GM18517 (cell line): ENCODE results near the gene DSG2.
"Not testable (repeated sequence)": the region's sequence is repeated elsewhere in the genome, so short reads cannot be mapped to it uniquely, and the experiment has no call there.

ENCODE experiments used
- ATAC-seq: cut with Tn5 transposase; IDR thresholded peaks from one replicate; pipeline ENCODE4 v1.9.1; 2021; ENCODE audit warnings: mild to moderate bottlenecking, moderate library complexity; ENCODE audit not compliant: unreplicated experiment

DSG2 gene

DNA sequence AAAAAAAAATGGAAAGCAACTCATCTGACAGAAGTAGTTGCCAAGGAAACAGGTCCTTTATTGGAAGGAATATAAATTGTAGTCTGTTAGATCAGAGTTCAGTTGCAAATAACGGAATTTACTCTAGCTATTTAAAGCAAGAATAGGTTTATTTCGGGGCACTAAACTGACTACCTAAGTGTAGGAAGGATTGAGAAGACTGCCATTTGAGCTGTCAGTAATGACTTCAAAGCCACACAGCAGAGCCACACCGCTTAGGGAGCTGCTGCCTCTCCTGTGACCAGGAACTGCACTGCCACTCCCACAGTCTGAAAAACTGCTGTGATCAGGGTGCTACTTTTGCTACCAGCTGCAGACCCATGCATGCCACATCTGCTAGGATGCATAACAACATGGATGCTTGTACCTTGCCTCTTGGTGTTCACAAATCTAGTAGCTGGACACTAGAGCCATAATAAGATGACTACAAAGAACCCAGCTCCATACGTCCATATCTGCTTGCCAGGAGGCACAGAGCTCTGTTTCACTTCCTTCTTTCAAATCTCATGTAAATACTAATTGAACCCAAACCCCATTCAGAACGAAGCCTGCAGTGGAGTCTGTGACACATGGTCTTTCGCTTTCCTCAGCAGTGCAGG, 2.2 kb downstream of the DSG2 start:
- ATAC-seq = peak; percentile 96

DNA sequence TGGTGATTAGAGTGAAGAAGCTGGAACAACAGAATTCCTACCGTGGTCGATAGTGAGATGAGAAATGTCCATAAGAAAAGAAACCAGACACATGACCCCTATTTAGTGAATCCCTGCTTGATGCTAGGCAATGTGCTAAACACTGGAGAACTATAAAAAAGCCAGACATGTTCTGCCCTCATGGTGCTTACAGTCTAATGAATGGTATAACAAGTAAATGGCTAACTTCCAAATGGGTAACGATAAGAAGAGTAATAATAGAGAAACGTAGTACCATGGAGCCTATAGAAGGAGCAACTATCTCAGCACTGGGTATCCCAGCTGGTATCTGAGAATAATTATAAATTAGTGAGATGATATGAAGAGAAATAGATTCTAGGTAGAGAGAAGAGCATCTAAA, 5.0 kb downstream of the DSG2 start:
- ATAC-seq = no peak

DNA sequence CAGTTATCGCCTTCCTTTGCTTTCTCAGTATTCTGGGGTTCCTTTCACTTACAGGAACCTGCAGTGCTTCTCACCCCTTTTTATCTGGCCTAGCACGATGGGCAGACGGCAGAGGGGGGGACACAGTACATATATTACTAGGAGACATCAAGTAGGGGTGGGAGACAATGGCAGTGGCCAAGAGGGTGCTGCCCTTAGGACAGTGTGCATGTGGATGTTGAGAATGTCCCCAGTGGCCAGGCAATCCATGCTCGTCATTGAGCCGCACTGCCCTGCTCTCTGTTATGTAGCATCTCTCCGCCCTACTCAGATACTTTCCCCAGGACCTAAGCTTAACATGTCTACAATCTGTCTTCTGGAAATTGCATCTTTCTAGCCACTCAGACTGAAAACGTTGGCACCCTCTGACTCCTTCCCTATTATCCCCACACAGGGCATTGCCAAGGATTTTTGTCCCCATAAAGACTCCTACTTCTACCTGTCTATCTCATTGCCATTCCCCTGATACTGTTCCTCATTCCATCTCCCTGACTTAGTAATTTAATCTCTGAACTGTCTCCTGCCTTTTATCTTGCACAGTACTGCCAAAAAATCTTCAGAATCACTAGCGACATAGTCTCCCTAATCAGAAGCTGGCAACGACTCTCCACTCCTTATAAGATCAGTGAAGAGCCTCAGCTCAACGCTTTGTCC, 6.6 kb downstream of the DSG2 start:
- no peak for ATAC-seq

DNA sequence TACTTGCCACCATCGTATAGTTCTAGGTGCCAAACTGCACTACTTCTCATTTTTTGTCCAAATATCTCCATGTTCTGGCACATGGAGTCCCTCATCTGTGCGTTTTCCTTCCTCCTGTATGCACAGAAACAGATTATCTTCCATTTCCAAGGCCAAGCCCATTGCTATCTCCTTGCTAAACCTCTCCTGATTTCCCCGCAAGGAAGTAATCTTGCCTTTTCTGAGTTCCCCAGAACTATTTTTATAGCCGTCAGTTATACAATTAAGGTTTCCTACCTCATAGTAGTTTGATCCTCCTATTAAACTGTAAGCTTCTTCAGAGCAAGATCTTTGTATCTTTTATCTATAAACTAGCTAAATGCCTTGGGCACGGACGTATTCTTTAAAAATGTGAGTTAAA, 7.2 kb downstream of the DSG2 start:
- ATAC-seq = no peak

DNA sequence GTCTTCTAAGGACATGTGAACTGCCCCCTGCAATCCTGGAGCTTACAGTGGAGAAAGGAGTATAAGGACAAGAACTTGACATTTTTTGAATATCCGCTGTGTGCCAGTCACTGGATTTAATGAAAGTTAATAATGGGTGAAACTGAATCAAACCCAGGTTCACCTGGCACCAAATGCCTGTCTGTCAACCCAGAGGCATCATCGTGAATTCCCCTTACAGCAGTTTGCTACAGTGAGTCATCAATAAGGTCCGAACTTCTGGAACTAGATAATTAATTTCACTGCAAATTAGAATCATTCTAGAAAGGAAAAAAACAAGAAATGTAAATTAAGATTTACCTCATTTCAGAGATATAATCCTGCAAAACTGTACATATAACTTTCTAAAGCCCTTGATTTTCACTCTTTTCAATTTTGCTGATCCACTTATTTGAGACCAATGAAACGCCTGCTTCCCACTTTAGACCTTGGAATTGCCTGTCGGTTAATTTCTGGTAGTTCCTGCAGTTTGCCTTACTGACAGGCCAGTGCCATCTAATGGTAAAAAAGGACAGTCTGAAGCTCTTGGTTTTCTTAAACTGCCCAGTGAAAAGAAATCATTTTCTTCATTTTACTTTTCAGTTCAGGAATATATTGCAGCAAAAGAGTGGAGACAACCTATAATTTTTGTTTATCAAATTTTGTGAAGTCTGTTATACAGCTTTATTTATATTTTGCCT, 8.2 kb downstream of the DSG2 start:
- ATAC-seq = no peak

DNA sequence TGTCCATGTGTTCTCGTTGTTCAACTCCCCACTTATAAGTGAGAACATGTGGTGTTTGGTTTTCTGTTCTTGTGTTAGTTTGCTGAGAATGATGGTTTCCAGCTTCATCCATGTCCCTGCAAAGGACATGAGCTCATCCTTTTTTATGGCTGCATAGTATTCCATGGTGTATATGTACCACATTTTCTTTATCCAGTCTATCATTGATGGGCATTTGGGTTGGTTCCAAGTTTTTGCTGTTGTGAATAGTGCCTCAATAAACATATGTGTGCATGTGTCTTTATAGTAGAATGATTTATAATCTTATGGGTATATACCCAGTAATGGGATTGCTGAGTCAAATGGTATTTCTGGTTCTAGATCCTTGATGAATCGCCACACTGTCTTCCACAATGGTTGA, 9.1 kb downstream of the DSG2 start:
- ATAC-seq = not testable (repeated sequence)

DNA sequence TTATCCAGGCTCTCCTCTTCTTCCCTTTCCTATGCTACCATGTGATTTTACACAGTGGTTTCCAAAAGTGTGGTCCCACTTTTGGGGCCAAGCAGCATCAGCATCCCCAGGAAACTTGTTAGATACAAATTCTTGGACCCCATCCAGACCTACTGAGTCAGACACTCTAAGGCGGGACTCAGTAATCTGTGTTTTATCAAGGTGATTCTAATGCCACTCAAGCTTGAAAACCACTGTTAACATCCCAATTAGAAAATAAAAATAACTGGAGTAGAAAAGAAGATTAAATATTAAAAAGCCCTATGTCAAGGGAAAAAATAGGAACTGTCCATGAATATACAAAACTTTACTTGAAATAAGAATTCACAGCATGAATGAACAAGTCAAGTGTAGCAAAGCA, 10.8 kb downstream of the DSG2 start:
- no peak for ATAC-seq

DNA sequence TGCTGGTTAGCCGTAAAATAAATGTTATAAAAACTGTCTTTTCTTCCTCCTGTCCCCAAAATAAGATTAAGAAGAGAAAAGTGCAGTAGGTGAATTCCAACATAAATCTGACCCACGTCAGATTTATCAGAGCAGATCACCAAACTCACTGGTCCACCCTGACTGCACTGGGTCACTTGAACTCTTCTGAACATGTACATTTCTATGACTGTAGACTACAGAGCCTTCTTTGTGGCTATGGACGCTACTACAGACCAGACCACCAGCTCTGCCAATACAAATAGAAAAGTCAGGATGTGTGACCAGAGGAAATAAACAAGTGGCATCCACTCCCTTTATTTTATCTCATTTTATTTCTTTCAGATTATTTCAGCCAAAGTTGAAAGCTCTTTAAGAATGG, 11.6 kb downstream of the DSG2 start:
- ATAC-seq = no peak

DNA sequence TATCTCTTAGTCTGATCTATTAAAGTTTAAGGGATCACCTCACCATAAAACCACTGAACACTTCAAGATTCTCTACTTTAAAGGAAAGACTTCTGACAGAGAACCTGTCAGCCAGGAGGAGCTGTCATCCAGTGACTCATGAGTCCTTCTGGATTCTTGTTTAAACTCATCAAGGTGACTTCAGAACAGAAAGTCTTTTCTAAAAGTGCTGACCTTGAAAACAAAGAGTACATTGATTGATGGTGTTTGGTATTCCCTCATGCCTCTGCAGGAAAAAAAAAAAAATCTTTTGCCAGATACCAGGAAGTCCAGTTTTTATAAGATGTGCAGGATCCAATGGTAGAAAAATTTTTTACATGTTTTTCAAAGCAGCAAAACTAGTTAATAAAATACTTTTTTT, 12.3 kb downstream of the DSG2 start:
- no peak for ATAC-seq

DNA sequence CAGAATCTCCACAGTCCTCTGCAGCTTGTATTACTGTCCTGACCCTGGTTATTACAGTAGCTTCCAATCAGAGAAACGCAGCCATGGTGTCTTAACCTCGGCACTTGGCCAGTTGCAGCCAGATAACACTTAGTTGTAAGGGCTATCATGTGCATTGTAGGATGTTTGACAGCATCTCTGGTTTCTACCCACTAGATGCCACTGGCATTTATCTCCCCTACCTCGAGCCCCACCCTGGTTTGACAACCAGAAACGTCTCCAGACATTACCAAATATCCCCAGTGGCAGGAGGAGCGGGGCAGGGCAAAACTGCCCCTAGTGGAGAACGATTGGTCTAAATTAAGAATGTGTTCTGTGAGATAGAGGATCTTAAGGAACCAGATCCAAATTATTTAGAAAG, 13.1 kb downstream of the DSG2 start:
- no peak for ATAC-seq

DNA sequence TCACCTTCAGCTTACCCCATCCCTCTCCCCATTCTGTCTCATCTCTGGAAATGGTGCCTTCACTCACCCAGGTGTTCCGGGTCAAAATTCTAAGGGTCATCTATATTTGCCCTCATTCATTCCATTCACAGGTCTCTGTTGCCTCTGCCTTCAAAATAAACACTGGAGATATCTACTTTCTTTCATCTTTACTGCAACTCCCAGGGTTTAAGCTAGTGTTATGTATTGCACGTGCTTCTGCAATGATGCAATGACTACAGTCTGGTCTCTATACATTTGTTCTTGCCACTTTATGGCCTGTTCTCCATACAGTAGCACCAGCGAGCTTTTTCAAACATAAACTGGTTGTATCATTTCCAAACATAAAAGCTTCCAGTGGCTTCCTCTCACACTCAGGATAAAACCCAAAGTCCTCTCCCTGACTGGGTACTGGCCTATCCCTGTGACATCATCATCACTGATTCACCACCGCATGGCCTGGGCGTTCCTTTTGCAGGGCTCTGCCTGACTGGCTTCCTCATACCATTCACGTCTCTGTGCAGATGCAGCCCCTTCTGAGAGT, 14.3 kb downstream of the DSG2 start:
- no peak for ATAC-seq

DNA sequence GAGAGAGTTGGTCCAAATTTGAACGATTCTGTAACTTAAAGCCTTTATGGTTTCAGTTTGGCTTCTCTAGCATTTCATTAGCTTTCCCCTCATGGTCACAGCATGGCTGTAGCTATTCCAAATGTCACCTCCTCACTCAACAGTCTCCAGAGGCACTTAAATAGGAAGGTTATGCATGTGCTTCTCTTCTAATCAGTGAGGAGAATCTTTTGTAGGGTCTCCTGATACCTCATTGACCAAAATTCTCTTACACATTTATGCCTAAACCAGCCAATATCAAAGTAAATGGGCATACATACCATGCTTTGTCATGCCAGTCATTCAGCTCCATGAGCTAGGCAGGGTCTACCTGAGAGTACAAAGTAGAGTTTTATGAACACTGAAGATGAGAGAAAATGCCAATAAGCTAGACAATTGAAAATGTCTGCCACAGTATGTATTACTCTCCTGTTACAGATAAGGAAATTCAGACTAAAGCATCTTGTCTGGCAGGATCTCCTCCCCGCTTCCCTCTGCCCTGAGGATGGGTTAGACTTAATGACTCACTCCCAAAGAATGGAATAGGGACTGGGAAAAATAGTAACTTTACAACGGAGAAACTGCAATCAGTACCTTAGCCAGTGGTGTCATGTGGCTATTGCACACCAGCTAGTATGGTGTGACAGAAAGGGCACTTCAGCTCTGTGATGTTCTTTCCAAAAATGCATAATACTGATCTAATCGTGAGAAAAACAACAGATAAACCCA, 15.4 kb downstream of the DSG2 start:
- ATAC-seq = no peak

DNA sequence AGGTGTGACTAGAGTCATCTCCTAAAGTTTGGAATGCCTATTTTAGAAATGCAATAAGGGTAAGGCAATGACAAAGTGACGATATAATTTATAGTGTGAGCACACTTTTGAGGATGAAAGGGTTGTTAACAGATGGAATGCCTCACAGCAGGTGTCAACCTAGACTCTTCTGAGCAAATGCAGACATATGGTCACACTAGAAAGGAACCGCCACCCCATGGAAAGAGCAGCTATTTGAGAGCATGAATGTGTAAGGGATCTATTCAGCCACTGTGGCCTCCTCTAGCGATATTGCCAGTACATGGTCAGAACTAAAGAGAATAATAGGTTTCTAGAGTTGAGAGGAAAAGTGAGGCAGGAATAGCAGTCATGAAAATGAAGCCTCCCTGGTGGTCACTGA, 18.5 kb downstream of the DSG2 start:
- ATAC-seq = no peak

DNA sequence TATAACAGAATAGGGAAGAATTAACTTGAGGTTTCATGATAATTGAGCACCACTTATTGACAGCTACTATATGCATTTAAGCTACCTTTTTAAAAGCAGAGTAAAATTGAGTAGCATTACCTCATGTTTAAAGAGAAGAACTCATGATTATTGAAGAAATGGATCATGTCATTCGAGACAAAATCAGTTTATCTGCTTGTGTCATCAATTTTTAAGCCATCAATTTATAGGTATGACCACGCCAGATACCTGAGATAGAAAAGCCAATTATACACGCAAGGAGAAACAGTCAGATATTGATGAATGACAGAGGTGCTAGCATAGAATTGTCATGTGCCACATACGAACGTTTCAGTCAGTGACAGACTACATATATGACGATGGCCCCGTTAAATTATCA, 28.4 kb downstream of the DSG2 start:
- no peak for ATAC-seq

DNA sequence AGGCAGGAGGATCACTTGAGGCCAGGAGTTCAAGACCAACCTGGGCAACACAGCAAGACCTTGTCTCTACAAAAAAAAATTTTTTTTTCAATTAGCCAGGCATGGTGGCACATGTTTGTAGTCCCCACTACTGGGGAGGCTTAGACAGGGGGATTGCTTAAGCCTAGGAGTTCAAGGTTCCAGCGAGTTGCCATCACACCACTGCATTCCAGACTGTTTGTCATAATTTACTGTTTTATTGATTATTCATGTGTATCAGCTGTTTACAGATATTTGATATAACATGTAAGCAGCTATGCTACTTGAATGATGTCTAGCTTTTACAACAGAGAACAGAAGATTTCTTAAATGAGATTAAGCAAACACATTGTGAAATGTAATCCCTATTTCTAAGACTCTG, 35.3 kb downstream of the DSG2 start:
- ATAC-seq = no peak

DNA sequence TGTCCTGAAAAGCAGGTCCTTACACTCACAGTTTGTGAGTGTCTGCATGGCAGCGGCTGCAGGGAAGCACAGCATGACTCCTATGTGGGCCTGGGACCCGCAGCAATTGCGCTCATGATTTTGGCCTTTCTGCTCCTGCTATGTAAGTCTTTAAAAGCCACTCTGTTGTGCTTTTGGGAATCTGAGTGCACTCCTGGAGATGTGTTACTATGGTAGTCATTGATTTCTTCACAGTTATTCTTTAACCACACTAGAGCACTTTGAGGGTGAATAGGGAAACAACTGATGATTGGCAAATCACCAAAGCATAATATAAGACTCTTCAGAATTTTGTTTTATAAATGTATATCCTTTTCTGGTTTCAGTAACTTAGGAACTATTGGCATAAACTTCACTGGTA, 40.9 kb downstream of the DSG2 start:
- no peak for ATAC-seq

DNA sequence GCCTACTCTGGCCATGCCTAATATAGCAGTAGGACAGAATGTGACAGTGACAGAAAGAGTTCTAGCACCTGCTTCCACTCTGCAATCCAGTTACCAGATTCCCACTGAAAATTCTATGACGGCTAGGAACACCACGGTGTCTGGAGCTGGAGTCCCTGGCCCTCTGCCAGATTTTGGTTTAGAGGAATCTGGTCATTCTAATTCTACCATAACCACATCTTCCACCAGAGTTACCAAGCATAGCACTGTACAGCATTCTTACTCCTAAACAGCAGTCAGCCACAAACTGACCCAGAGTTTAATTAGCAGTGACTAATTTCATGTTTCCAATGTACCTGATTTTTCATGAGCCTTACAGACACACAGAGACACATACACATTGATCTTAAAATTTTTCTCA, 48.5 kb downstream of the DSG2 start:
- ATAC-seq = no peak

DNA sequence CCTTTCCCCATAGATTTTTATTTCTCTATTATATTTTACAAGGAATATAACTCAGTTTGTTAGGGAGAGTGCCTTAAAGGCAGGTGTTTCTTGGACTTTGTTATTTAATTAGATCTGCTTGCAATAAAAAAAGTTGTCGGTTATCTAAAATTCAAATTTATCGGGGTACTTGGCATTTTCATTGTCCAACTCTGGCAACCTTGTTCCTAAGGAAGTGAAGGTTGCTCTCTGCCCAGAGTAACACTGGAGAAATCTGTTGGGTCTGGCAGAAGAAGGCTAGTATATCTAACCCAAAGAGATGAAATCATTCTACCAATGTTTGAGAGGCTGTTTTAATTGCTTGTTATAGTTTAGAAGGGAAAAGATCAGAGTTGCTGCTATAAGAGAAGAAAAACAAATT, 50.9 kb downstream of the DSG2 start:
- ATAC-seq = no peak

DNA sequence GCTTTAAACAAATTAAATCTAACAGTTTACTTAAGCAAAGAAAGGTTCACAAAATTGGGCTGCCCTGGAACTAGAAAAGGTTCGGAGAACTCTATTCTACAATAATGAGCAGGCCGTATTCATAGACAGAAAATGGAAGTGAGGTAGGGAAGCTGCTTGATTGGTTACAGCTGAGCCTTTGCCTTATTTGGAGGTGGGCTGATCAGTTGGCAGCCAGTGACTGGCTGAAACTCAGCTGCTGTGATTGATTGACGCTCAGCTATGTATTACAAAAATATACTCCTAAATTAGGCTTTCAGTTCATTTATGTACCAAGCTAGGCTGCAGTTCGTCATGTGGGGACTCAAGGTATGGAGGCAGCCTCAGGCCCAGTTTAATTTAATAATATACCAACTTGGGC, 51.4 kb downstream of the DSG2 start:
- ATAC-seq = no peak

DNA sequence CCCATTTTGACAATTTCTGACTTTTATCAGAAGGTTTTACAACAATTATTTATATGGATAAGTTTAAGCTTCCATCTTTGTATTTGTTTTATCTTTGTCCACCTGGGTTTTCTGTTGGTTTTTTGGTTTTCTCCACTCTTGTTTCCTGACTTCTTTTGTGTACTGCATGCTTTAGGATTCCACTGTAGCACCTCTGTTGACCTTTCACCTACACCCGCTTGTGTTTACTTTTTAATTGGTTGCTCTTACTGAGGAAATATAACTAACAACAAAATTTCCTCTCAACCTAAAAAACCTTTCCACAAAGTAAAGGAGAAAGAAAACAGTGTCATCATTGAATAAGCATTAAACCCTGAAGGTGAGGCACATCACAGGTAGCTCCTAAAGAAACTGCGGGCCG, 53.9 kb downstream of the DSG2 start:
- no peak for ATAC-seq

DNA sequence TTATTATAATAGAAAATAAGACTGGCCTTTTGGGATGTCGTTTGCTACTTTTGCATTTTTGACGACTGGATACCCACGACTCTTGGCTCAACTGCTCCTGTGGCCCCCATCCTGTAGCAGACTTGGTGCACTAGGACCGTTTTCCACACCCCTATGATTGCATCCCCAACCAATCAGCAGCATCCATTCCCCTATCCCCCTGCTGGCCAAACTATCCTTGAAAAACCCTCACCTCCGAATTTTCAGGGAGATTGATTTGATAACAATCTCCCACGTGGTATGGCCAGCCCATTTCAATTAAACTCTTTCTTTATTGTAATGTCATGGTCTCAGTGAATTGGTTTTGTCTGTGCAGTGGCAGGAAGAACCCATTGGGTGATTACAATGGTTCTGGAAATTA, 55.8 kb downstream of the DSG2 start:
- no peak for ATAC-seq
